ENCODE results near the gene NUBP2. TPM values are rescaled to one million over a fixed set of nuclear protein-coding genes. Genes with fewer than 3 reads are reported as not detected.

The NUBP2 gene
- total and polyA plus RNA-seq, 2 experiments from 2014 or later, result 79.4 to 175 TPM

GRCh38 chr16:1820096-1820945 lies 37.6 kb downstream of the NUBP2 start:
- Mint-ChIP-seq H3K27ac (no peak overlapping the region), H3K4me1 (no peaks in the 10 kb centered on the region), H3K9me3 (no peaks in the 10 kb centered on the region), H3K4me3 (no peak overlapping the region), H3K27me3 (ENCODE audit: insufficient read depth, low read depth, poor library complexity) (no peaks in the 10 kb centered on the region), H3K36me3 (ENCODE audit: low read depth) (peaks cover 2% of the 10 kb centered on the region; the same call in 2 of the 3 replicates)
- H2AFZ ChIP-seq, result no peak overlapping the region
- H3K79me2 ChIP-seq (replicated peaks; ENCODE audit: insufficient read depth), result 0 out of 2 replicates have a peak, but pooled peaks cover under 1% of the 10 kb centered on the region
- H3K4me3 ChIP-seq, result no peak overlapping the region
- no peaks in the 10 kb centered on the region for H3F3A ChIP-seq (replicated peaks; ENCODE audit: low read depth)
- H3K27ac ChIP-seq (ENCODE audit: low read depth), result no peak overlapping the region
- no peaks in the 10 kb centered on the region for H3K36me3 ChIP-seq (ENCODE audit: insufficient read depth)
- no peaks in the 10 kb centered on the region for H3K4me1 ChIP-seq (ENCODE audit: insufficient read depth)
- no peak for DNase-seq (ENCODE audit: low spot score)
- no peak for ATAC-seq
- H3K4me2 ChIP-seq, result no peak overlapping the region
- no peaks in the 10 kb centered on the region; the same call in 1 of the 2 replicates for H4K20me1 ChIP-seq (replicated peaks; ENCODE audit: insufficient read depth)
- H3K9me2 ChIP-seq (ENCODE audit: insufficient read depth), result no peaks in the 10 kb centered on the region
- H3K27me3 ChIP-seq (ENCODE audit: insufficient read depth), result no peaks in the 10 kb centered on the region
- TF ChIP-seq STAT1 (IDR thresholded peaks at IDR 0.05; ENCODE audit: unreplicated experiment), result no peak

- DNase-seq (ENCODE audit: low spot score) (no peak), ATAC-seq (no peak)
- Mint-ChIP-seq H3K4me1 (no peaks in the 10 kb centered on the region; the same call in 2 of the 3 replicates), H3K36me3 (ENCODE audit: low read depth) (no peaks in the 10 kb centered on the region), H3K27me3 (ENCODE audit: insufficient read depth, low read depth, poor library complexity) (peaks cover 4% of the 10 kb centered on the region), H3K4me3 (no peak overlapping the region), H3K9me3 (no peaks in the 10 kb centered on the region), H3K27ac (no peak overlapping the region)
- Histone ChIP-seq H3K27ac (ENCODE audit: low read depth) (no peak overlapping the region), H4K20me1 (replicated peaks; ENCODE audit: insufficient read depth) (no peaks in the 10 kb centered on the region; the same call in 1 of the 2 replicates), H3K79me2 (replicated peaks; ENCODE audit: insufficient read depth) (peaks cover 6% of the 10 kb centered on the region; the same call in 1 of the 2 replicates), H3K4me1 (ENCODE audit: insufficient read depth) (no peaks in the 10 kb centered on the region; the same call in 1 of the 2 replicates), H3F3A (replicated peaks; ENCODE audit: low read depth) (0 out of 2 replicates have a peak, but pooled peaks cover 6% of the 10 kb centered on the region), H2AFZ (no peak overlapping the region), H3K4me2 (no peak overlapping the region), H3K36me3 (ENCODE audit: insufficient read depth) (no peaks in the 10 kb centered on the region), H3K9me2 (ENCODE audit: insufficient read depth) (no peaks in the 10 kb centered on the region), H3K27me3 (ENCODE audit: insufficient read depth) (no peaks in the 10 kb centered on the region), H3K4me3 (no peak overlapping the region)
- TF ChIP-seq EZH2phosphoT487 (IDR thresholded peaks at IDR 0.05; ENCODE audit: unreplicated experiment) (no peak), ZNF114 (CRISPR knock-in tag; IDR thresholded peaks at IDR 0.05) (no peak), POLR2AphosphoS5 (IDR thresholded peaks at IDR 0.05; ENCODE audit: low read depth) (no peak), STAT1 (IDR thresholded peaks at IDR 0.05; ENCODE audit: unreplicated experiment) (no peak), CREB1 (CRISPR knock-in tag; IDR thresholded peaks at IDR 0.05; ENCODE audit: low read depth) (no peak), ZNF462 (CRISPR knock-in tag; IDR thresholded peaks at IDR 0.05) (no peak), CTCF (conservative IDR thresholded peaks at IDR 0.05; ENCODE audit: low read depth in 2 of 2) (no peak), NANOG (IDR thresholded peaks at IDR 0.05; ENCODE audit: borderline replicate concordance) (no peak), REST (IDR thresholded peaks at IDR 0.05; ENCODE audit: unreplicated experiment) (no peak)
Measured at GRCh38 chr16:1820946-1821290, 38.2 kb downstream of the NUBP2 start.
